Ovary (tissue), 3 donors: Measurements from ENCODE around the gene ORMDL1.

Source experiments
- EP300 ChIP-seq: sonication (generic); formaldehyde crosslinking; IDR thresholded peaks from one replicate; pipeline ENCODE4 v1.6.1; 2017; ENCODE audit warnings: antibody characterized with exemption
- POLR2A ChIP-seq: fragments of 450-650 bp; IDR thresholded peaks from one replicate; pipeline ENCODE4 v1.6.1; 2017; ENCODE audit warnings: antibody characterized with exemption, mild to moderate bottlenecking, moderate library complexity
- TF ChIP-seq, protein P1 (sequence below), 3 donors: fragments of 450-650 bp in 2 of 3; fragments of 200-600 bp in 1 of 3; IDR thresholded peaks; one replicate each; pipeline versions ENCODE4 v1.5.1 to v1.8.0; 2016 to 2022; ENCODE audit warnings: antibody characterized with exemption in 3 of 3, mild to moderate bottlenecking in 1 of 3
- donor health status: DM: no; HTN: no; CAD: no.

DNA sequence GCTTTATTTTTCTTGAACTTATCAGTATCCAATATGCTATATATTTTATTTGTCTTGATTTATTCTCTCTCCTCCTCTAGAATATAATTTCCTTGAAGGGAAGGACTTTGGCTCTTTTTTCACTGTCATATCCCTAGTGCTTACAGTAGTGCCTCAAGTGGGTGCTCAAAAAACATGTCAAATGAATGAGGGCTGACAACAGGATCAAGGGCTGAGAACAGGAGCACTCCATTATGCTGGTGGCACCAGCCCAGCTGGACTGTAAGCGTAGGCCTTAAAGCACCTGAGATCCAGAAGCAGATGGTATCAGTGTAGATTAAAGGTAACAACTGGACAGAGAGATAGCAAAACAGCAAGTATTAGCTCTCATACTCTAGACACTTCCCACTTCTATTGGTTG, 46.4 kb upstream of the ORMDL1 start:
- TF ChIP-seq, protein P1, sequence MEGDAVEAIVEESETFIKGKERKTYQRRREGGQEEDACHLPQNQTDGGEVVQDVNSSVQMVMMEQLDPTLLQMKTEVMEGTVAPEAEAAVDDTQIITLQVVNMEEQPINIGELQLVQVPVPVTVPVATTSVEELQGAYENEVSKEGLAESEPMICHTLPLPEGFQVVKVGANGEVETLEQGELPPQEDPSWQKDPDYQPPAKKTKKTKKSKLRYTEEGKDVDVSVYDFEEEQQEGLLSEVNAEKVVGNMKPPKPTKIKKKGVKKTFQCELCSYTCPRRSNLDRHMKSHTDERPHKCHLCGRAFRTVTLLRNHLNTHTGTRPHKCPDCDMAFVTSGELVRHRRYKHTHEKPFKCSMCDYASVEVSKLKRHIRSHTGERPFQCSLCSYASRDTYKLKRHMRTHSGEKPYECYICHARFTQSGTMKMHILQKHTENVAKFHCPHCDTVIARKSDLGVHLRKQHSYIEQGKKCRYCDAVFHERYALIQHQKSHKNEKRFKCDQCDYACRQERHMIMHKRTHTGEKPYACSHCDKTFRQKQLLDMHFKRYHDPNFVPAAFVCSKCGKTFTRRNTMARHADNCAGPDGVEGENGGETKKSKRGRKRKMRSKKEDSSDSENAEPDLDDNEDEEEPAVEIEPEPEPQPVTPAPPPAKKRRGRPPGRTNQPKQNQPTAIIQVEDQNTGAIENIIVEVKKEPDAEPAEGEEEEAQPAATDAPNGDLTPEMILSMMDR (IDR thresholded peaks at IDR 0.05), result no peak
- TF ChIP-seq POLR2A, result no peak
- TF ChIP-seq EP300, result no peak
